ENCODE measurements around the gene PASD1.
"Not testable (repeated sequence)": the region's sequence is repeated elsewhere in the genome, so short reads cannot be mapped to it uniquely, and the experiment has no call there.

The PASD1 gene

DNA sequence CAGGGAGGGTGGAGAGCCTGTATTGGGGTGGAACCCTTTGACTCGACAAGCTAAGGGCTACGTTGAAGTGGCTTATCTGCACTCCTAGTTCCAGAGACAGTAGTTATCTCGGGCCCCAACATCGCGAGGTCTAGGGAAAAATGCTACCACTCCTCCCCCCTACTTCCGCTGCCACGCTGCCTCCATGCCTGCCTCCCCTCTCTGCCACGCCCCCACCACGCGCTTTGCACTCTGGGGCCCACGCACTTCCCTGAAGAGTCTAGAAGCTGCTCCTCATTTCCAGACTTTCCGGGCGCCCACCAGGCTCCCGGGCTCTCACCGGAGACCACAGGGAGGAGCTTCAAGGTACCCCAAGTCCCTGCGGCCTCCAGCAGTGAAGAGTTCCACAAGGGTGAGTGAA is at the start of gene PASD1:
TSS of gene PASD1 (plus strand) at position 227 of the 400 bp plus-strand sequence. CDS start 37,879 bp downstream, outside the sequence.
- no peak for DNase-seq

DNA sequence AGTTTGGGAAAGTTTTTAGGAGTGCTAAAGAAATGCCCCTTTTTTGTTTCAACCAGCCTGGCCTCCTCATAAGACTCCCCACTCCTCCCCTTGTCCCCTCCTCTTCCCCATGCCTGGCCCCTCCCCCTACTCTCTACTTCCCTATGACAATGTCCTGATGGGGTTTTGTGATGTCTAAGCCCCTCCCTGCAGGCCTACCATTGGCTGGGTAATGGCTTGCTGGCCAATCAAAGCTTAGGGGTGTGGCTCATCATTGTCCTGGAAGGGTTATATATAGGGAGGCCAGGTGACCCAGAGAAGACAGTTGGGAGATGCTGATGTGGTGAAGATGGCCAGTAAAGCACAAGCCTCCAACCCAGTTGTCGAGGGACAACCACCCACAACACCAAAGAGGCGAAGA is 48.2 kb upstream of the PASD1 start:
- no peak for DNase-seq

DNA sequence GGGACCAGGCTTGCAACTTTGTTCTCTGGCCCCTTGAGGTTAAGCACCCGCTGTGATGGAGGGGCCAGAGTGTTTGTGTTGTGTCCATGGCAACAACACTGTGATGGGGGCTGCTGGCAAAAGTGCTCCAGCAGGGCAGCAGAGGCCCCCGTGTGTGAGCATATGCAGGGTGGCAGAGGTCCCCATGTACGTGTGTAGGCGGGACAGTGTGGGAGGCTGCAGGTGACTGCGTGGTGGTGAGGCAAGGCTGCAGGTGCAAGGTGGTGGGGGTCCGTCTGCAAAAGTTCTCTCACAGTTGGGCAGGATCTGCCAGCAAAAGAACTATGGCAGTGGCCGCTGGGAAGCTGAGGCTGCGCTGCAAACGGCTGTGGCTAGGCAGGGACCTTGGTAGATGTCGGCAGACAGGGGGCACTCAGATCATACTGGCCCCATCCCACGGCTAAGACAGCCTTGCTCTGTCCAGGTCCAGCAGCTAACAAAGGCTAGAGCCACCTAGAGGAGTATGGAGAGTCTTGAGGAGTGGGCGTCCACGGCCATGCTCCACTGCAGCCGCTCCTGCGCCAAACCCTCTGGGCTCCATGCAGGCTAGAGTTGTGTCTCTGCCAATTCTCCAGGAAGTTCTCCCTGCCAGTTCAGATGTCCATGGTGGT is 46.8 kb upstream of the PASD1 start:
- DNase-seq: no peak

GRCh38 chrX:151517421-151517820 is 46.1 kb upstream of the PASD1 start:
- DNase-seq: no peak

GRCh38 chrX:151523351-151523750 is 40.1 kb upstream of the PASD1 start:
- DNase-seq: no peak

GRCh38 chrX:151536571-151536970 is 26.9 kb upstream of the PASD1 start:
- DNase-seq: peak; percentile 65

- DNase-seq: no peak
Observed at GRCh38 chrX:151537572-151537971, 25.9 kb upstream of the PASD1 start.

DNA sequence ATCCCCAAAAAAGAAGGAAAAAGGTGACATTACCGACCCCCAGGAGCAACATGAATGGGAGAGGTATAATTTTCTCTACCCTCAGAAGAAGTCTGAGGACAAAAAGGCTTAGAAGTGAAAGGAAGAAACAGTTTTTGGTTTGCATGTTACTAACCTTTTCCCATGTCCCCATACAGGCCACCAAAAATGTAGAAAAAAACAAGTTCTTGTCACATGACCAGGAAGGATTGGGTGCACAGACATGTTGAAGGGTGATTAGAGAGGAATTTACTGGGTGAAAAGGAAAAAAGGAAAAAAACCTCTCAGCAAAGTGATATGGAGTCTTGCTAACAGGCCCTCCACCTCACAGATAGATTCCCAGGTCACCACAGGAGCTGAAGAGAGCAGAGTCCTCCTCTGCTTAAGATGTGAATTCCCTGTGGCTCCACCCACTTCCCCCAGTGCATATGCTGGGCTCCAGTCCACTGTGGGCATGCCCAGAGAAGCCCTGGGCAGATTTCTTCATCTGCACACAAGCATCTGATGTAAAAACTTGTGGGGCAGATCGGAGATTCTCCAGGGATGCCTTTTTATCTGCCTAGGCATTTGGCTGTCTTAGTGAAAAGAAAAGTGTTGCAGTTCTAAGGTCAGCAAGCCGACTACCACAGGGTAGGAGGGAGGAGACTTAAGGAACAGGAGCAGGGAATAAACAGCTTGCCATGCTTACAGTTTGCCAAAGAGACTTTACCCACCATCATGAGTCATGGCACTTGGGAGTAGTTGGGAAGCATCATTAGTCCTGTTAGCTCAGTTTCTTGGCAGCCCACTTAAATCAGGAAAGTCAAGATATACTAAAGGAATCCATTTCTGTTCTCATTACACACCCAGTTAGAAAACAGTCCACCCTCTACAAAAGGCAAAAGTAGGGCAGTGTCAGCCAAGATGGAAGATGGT is 25.0 kb upstream of the PASD1 start:
- no peak for DNase-seq

- DNase-seq: no peak
Observed at GRCh38 chrX:151543706-151544105, 19.8 kb upstream of the PASD1 start.

GRCh38 chrX:151546226-151546625 is 17.2 kb upstream of the PASD1 start:
- not testable (repeated sequence) for DNase-seq

GRCh38 chrX:151551176-151551575 is 12.3 kb upstream of the PASD1 start:
- not testable (repeated sequence) for DNase-seq

- DNase-seq: no peak
Observed at GRCh38 chrX:151552743-151553142, 10.7 kb upstream of the PASD1 start.

DNA sequence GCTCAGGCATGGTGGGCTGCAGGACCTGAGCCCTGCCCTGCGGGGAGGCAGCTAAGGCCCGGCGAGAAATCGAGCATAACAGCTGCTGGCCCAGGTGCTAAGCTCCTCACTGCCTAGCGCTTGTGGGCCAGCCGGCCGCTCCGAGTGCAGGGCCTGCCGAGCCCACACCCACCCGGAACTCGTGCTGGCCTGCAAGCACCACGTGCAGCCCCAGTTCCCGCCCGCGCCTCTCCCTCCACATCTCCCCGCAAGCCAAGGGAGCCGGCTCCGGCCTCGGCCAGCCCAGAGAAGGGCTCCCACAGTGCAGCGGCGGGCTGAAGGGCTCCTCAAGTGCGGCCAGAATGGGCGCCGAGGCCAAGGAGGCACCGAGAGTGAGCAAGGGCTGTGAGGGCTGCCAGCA is 8.2 kb upstream of the PASD1 start:
- DNase-seq: not testable (repeated sequence)

GRCh38 chrX:151562485-151562884 is 990 bp upstream of the PASD1 start:
- not testable (repeated sequence) for DNase-seq

- not testable (repeated sequence) for DNase-seq
Observed at GRCh38 chrX:151563003-151563402, 472 bp upstream of the PASD1 start.

DNA sequence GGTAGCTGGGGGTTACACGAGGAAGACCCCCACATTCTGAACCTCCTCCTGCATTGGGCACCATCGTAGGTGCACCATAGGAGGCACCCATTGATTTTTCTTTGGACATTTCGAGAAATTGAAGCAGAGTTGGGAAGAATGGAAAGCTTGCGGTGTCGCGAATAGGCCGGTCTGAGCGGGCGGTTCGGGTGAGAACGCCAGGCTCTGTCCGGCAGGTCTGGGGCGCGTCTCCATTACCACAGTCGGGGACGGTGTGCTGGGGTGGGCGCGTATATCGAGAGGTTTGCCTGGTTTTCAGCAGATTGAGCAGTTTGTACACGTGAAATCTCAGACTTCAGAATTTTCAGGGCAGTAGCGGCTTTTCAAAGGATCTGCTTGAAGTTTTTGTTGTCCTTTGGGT is 560 bp downstream of the PASD1 start:
- no peak for DNase-seq

- DNase-seq: not testable (repeated sequence)
Observed at GRCh38 chrX:151566872-151567271, 3.4 kb downstream of the PASD1 start.

DNA sequence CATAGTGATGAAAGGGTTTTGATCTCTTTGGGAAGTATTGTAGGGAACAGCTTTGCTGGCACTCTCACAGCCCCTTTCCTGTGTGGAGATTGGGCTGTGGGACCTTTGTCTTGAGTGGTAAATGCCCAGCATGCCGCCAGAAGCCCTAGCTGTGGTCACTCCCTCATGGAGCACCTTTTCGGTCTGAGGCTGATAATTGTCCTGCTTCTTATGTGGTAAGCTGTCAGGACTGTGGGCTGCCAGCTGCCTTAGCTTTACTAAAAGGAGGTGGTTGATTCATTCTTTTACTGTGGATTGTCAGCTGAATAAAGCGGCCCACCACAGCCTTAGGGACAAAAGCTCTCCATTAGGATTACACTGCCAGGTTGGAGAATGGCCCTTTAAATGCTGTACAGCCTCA is 7.1 kb downstream of the PASD1 start:
- no peak for DNase-seq

- not testable (repeated sequence) for DNase-seq
Observed at GRCh38 chrX:151593384-151593783, 29.9 kb downstream of the PASD1 start.

GRCh38 chrX:151596282-151596681 is 32.8 kb downstream of the PASD1 start:
- DNase-seq: peak; percentile 39

- no peak for DNase-seq
Observed at GRCh38 chrX:151604931-151605330, 41.5 kb downstream of the PASD1 start.

DNA sequence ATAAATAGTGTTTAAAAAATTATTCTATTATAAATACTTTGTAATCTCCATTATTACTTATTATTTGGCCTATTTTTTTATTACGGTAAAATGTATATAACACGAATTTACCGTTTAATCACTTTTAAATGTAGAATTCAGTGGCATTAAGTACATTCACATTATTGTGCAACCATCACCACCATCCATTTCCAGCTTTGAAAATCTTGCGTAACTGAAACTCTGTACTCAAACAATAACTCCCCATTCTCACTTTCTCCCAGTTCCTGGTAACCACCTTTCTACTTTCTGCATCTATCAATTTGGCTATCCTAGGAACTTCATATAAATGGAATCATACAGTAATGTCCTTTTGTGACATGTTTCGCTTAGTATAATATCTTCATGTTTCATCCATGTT is 45.7 kb downstream of the PASD1 start:
- no peak for DNase-seq

DNA sequence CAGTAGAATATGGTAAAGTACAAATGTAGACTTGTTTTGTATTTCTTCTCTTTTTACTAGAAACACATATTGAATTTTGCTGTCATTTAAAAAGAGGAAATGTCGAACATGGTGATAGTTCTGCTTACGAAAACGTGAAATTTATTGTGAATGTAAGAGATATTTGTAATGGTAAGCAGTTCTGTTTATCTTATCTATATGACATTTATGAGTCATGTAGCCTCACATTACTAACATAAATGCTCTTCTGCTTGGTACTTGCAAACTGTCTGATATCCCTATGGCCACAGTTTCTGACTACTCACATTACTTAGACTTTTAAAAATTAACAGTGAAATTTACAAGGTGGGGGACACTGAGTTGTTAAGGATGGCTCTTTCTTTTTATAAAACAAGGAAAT is 57.9 kb downstream of the PASD1 start:
- peak; percentile 4 for DNase-seq

DNA sequence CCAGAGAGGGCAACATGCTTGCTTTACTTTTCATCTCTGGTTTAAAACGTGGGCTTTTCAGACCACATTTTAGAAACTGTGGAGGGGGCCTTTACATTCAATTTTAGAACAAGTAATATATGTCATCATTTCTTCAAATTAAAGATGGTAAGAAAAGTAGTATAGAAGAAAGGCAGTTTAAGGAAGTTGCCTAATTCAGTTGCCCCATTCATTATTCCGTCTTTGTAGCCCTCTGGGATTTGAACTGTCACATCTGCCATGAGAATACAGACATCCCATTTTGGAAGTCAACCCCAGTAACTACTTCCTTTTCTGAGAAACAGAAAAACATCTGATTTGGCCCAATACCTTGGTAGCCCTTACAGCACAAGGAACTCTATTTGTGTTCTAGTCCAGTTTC is 61.2 kb downstream of the PASD1 start:
- no peak for DNase-seq
